Calu3 (cell line): ENCODE results near the gene MACROD2. TPM values are rescaled to one million over a fixed set of nuclear protein-coding genes. Genes with fewer than 3 reads are reported as not detected.

ENCODE experiments used
- BruUV-seq: library from RNA; stranded (reverse); fragments of 400-500 nt; replicated peaks from 2 replicates; lab custom pipeline; 2021; lab: Mats Ljungman, UMichigan
- CTCF ChIA-PET: fragments of 300-600 bp; sonication (Branson Sonifier 250); formaldehyde crosslinking; loops from one replicate; lab custom pipeline; 2022; ENCODE audit warnings: antibody characterized with exemption; lab: Charles Lee
- DNase-seq: peaks from one replicate; pipeline ENCODE4 v3.0.0; 2022
- H3K27ac Mint-ChIP-seq: one replicate; pipeline ENCODE4 v1.8.0; 2022; ENCODE audit warnings: mixed read lengths; ENCODE audit not compliant: unreplicated experiment
- H3K27me3 Mint-ChIP-seq: one replicate; pipeline ENCODE4 v1.8.0; 2022; ENCODE audit warnings: mixed read lengths; ENCODE audit not compliant: unreplicated experiment
- H3K36me3 Mint-ChIP-seq: one replicate; pipeline ENCODE4 v1.8.0; 2022; ENCODE audit warnings: mild to moderate bottlenecking, moderate library complexity, mixed read lengths; ENCODE audit not compliant: insufficient read depth, unreplicated experiment
- H3K4me1 Mint-ChIP-seq: one replicate; pipeline ENCODE4 v1.8.0; 2022; ENCODE audit warnings: mild to moderate bottlenecking, low read depth, mixed read lengths; ENCODE audit not compliant: unreplicated experiment
- H3K4me3 Mint-ChIP-seq: one replicate; pipeline ENCODE4 v1.8.0; 2022; ENCODE audit warnings: mild to moderate bottlenecking, low read depth, moderate library complexity, mixed read lengths; ENCODE audit not compliant: unreplicated experiment
- H3K9me3 Mint-ChIP-seq: one replicate; pipeline ENCODE4 v1.8.0; 2022; ENCODE audit warnings: low read depth, mixed read lengths; ENCODE audit not compliant: unreplicated experiment
- CTCF ChIP-seq: fragments of 200-600 bp; IDR thresholded peaks from one replicate; pipeline ENCODE4 v1.8.0; 2022; ENCODE audit warnings: antibody characterized with exemption; ENCODE audit not compliant: unreplicated experiment
- intact Hi-C: fragments of 100-400 bp; cut with micrococcal nuclease; formaldehyde crosslinking; loops from one replicate; pipeline ENCODE4 v1.10.0; 2022; ENCODE audit not compliant: unreplicated experiment
- total RNA-seq: library from RNA; stranded (reverse); gene quantifications from 2 replicates; pipeline ENCODE4 v1.2.3, GENCODE V29; 2022

MACROD2 gene
- total RNA-seq, 1 experiment from 2014 or later: 29.4 TPM

- H3K4me3 Mint-ChIP-seq: no peak overlapping the region
- DNase-seq: no peak
- H3K4me1 Mint-ChIP-seq: no peaks in the 10 kb centered on the region
- CTCF ChIA-PET: no interaction called here
- TF ChIP-seq CTCF: no peak
- H3K27ac Mint-ChIP-seq: no peak overlapping the region
- no peaks in the 10 kb centered on the region for H3K9me3 Mint-ChIP-seq
- H3K36me3 Mint-ChIP-seq: peaks cover 14% of the 10 kb centered on the region
- H3K27me3 Mint-ChIP-seq: no peaks in the 10 kb centered on the region
- intact Hi-C loops: no loop called here
- BruUV-seq: no TSS peak
Observed at GRCh38 chr20:15887387-15887786, 1892.1 kb downstream of the MACROD2 start.

- no peak overlapping the region for H3K27ac Mint-ChIP-seq
- H3K27me3 Mint-ChIP-seq: no peaks in the 10 kb centered on the region
- no peak for TF ChIP-seq CTCF
- BruUV-seq: no TSS peak
- H3K4me3 Mint-ChIP-seq: no peak overlapping the region
- DNase-seq: no peak
- CTCF ChIA-PET: no interaction called here
- H3K9me3 Mint-ChIP-seq: no peaks in the 10 kb centered on the region
- peaks cover 12% of the 10 kb centered on the region for H3K36me3 Mint-ChIP-seq
- intact Hi-C loops: no loop called here
- no peaks in the 10 kb centered on the region for H3K4me1 Mint-ChIP-seq
Observed at GRCh38 chr20:15889061-15889460, 1893.7 kb downstream of the MACROD2 start.

- CTCF ChIA-PET: no interaction called here
- TF ChIP-seq CTCF: no peak
- Mint-ChIP-seq H3K27ac (no peak overlapping the region), H3K4me3 (no peak overlapping the region), H3K9me3 (no peaks in the 10 kb centered on the region), H3K4me1 (no peaks in the 10 kb centered on the region), H3K27me3 (no peaks in the 10 kb centered on the region), H3K36me3 (peaks cover 8% of the 10 kb centered on the region)
- no TSS peak for BruUV-seq
- no peak for DNase-seq
- intact Hi-C loops: no loop called here
Observed at GRCh38 chr20:15889514-15890256, 1894.4 kb downstream of the MACROD2 start.

- TF ChIP-seq CTCF: no peak
- no peak overlapping the region for H3K27ac Mint-ChIP-seq
- peaks cover 8% of the 10 kb centered on the region for H3K36me3 Mint-ChIP-seq
- H3K9me3 Mint-ChIP-seq: no peaks in the 10 kb centered on the region
- H3K27me3 Mint-ChIP-seq: no peaks in the 10 kb centered on the region
- intact Hi-C loops: no loop called here
- no TSS peak for BruUV-seq
- CTCF ChIA-PET: no interaction called here
- no peak for DNase-seq
- H3K4me3 Mint-ChIP-seq: no peak overlapping the region
- no peaks in the 10 kb centered on the region for H3K4me1 Mint-ChIP-seq
Observed at GRCh38 chr20:15890407-15890982, 1895.2 kb downstream of the MACROD2 start.
